HepG2 (cell line): ENCODE data around the gene RPL36. TPM values are rescaled to one million over a fixed set of nuclear protein-coding genes. Genes with fewer than 3 reads are reported as not detected.

Source experiments
- HDAC1 ChIP-seq: sonication (generic); formaldehyde crosslinking; IDR thresholded peaks from 2 replicates; pipeline ENCODE4 v1.5.1; 2020; ENCODE audit warnings: mild to moderate bottlenecking, missing genetic modification reagents
- HIC2 ChIP-seq: sonication (generic); formaldehyde crosslinking; IDR thresholded peaks from 2 replicates; pipeline ENCODE4 v1.9.0; 2022; ENCODE audit warnings: low read depth, missing genetic modification reagents
- MTA1 ChIP-seq: sonication (generic); formaldehyde crosslinking; IDR thresholded peaks from 2 replicates; pipeline ENCODE4 v1.4.0; 2020; ENCODE audit warnings: missing genetic modification reagents, mild to moderate bottlenecking, borderline replicate concordance
- RBM39 ChIP-seq: fragments of 200-400 bp; formaldehyde crosslinking; IDR thresholded peaks from one replicate; pipeline ENCODE4 v1.6.1; 2018; ENCODE audit warnings: antibody characterized with exemption, mild to moderate bottlenecking, low read depth, low read length; ENCODE audit not compliant: poor library complexity, severe bottlenecking
- SRSF9 ChIP-seq: fragments of 200-400 bp; formaldehyde crosslinking; IDR thresholded peaks from 2 replicates; pipeline ENCODE4 v1.6.1; 2018; ENCODE audit warnings: borderline replicate concordance, mild to moderate bottlenecking, low read depth, low read length; ENCODE audit not compliant: insufficient read depth, poor library complexity, severe bottlenecking
- TEAD3 ChIP-seq: optimal IDR thresholded peaks from 2 replicates; pipeline ENCODE3; 2016; ENCODE audit warnings: borderline replicate concordance
- ZBED4 ChIP-seq: sonication (generic); formaldehyde crosslinking; IDR thresholded peaks from 2 replicates; pipeline ENCODE4 v1.4.0; 2020; ENCODE audit warnings: missing genetic modification reagents, borderline replicate concordance
- ZKSCAN5 ChIP-seq: sonication (generic); formaldehyde crosslinking; IDR thresholded peaks from 2 replicates; pipeline ENCODE4 v1.5.1; 2020; ENCODE audit warnings: mild to moderate bottlenecking, missing genetic modification reagents
- ZNF234 ChIP-seq: sonication (generic); formaldehyde crosslinking; conservative IDR thresholded peaks from 2 replicates; pipeline ENCODE4 v1.5.1; 2020; ENCODE audit warnings: mild to moderate bottlenecking, missing genetic modification reagents
- ZNF407 ChIP-seq: sonication (generic); formaldehyde crosslinking; IDR thresholded peaks from one replicate; pipeline ENCODE4 v1.5.1; 2020; ENCODE audit warnings: mild to moderate bottlenecking, missing genetic modification reagents; ENCODE audit errors: not compliant biosample characterization
- ZNF530 ChIP-seq: sonication (generic); formaldehyde crosslinking; IDR thresholded peaks from 2 replicates; pipeline ENCODE4 v1.5.0; 2020; ENCODE audit warnings: low read depth, mild to moderate bottlenecking, missing genetic modification reagents
- ZNF597 ChIP-seq: sonication (generic); formaldehyde crosslinking; IDR thresholded peaks from 2 replicates; pipeline ENCODE4 v1.5.0; 2020; ENCODE audit warnings: missing genetic modification reagents
- polyA plus RNA-seq, 8 experiments: library from polyadenylated mRNA; depleted of rRNA in 3 of 8; stranded (reverse) in 7 of 8; unstranded in 1 of 8; fragments of >200 nt; fragmentation: Illumina TruSeq in 4 of 8; extraction: Trizol in 4 of 8; gene quantifications; 2 replicates each; pipeline versions ENCODE4 v1.2.1 to v1.2.3, GENCODE V29; 2011 to 2016; ENCODE audit warnings: low read depth in 4 of 8, missing spikeins in 1 of 8, mixed read lengths in 1 of 8; ENCODE audit not compliant: insufficient read depth in 1 of 8
- total RNA-seq, 5 experiments: library from RNA; depleted of rRNA; stranded (reverse); fragments of >200 nt; fragmentation: Illumina TruSeq; extraction: Trizol; gene quantifications; 2 replicates each; pipeline ENCODE4 v1.2.3, GENCODE V29; 2016; ENCODE audit warnings: low read depth in 1 of 5

Gene RPL36
- total and polyA plus RNA-seq, 2 of the 13 experiments (the other 11 are each of a cell fraction or from before 2014, with no cell fraction given): 706 to 740 TPM

- no peak for TF ChIP-seq HIC2 (CRISPR knock-in tag)
- no peak for TF ChIP-seq ZNF597 (CRISPR knock-in tag)
- peak; percentile 71; the same call in 1 of the 2 replicates for TF ChIP-seq MTA1 (CRISPR knock-in tag)
- no peak for TF ChIP-seq ZNF407 (CRISPR knock-in tag)
- no peak for TF ChIP-seq SRSF9
- TF ChIP-seq HDAC1 (CRISPR knock-in tag): peak; percentile 42; the same call in 1 of the 2 replicates
- no peak for TF ChIP-seq ZNF234 (CRISPR knock-in tag)
- TF ChIP-seq ZNF530 (CRISPR knock-in tag): no peak
- TF ChIP-seq RBM39: no peak
- TF ChIP-seq ZBED4 (CRISPR knock-in tag): no peak
- peak; percentile 20 for TF ChIP-seq TEAD3
- no peak for TF ChIP-seq ZKSCAN5 (CRISPR knock-in tag)
Measured at GRCh38 chr19:5687360-5688198, 2.5 kb upstream of the RPL36 start (continued).
